Anterior cingulate cortex (tissue), 58 donors: ENCODE results near the gene CDNF.
A peak's percentile ranks its signal among the peaks of the same experiment; 100 is the strongest.
"Not testable (repeated sequence)": the region's sequence is repeated elsewhere in the genome, so short reads cannot be mapped to it uniquely, and the experiment has no call there.

Source experiments
- DNase-seq, 58 donors: peaks; one replicate each; lab custom pipeline; 2025; lab: John Stamatoyannopoulos, UW

The CDNF gene

GRCh38 chr10:14837757-14838581 lies at the start of gene CDNF, which contains the start of the genes HSPA14 and MSANTD7:
CDNF (minus strand) TSS chr10:14838037; CDS start chr10:14837946, 91 bp downstream.
HSPA14 (plus strand) TSS chr10:14838306; CDS start chr10:14838403, 97 bp downstream.
MSANTD7 (plus strand) TSS chr10:14838306; CDS start chr10:14842285, 3,979 bp downstream.
- DNase-seq = peak; percentile 86 to 100 (median 98)

GRCh38 chr10:14884082-14884481 lies 46.2 kb upstream of the CDNF start:
- DNase-seq = no peak

- no peak for DNase-seq
These were observed 42.4 kb upstream of the CDNF start for GRCh38 chr10:14880229-14880628.

GRCh38 chr10:14879928-14880193 lies 42.0 kb upstream of the CDNF start:
- DNase-seq = no peak

- peak in 16 of 58 donors; percentile 11 to 52 (median 33) for DNase-seq
These were observed 41.5 kb upstream of the CDNF start for GRCh38 chr10:14879124-14879927.

- peak; percentile 30 to 97 (median 92) for DNase-seq
These were observed 40.7 kb upstream of the CDNF start, which contains the start of gene SUV39H2 for GRCh38 chr10:14878266-14879123. SUV39H2 (plus strand) TSS chr10:14878866; CDS start chr10:14878889, 23 bp downstream.

- peak in 1 of 58 donors; percentile 3 for DNase-seq
These were observed 38.9 kb upstream of the CDNF start for GRCh38 chr10:14876764-14877163.

GRCh38 chr10:14875941-14876340 lies 38.1 kb upstream of the CDNF start:
- DNase-seq = no peak

GRCh38 chr10:14873090-14873760 lies 35.4 kb upstream of the CDNF start:
- DNase-seq = no peak

GRCh38 chr10:14864871-14865270 lies 27.0 kb upstream of the CDNF start:
- DNase-seq = not testable (repeated sequence)

GRCh38 chr10:14864466-14864865 lies 26.6 kb upstream of the CDNF start:
- DNase-seq = not testable (repeated sequence)

- DNase-seq = no peak
These were observed 23.0 kb upstream of the CDNF start for GRCh38 chr10:14860791-14861190.

GRCh38 chr10:14859775-14860174 lies 21.9 kb upstream of the CDNF start:
- no peak for DNase-seq

- DNase-seq = no peak
These were observed 21.2 kb upstream of the CDNF start for GRCh38 chr10:14859043-14859442.

- DNase-seq = no peak
These were observed 20.6 kb upstream of the CDNF start for GRCh38 chr10:14858338-14858960.

GRCh38 chr10:14855453-14855852 lies 17.6 kb upstream of the CDNF start:
- DNase-seq = no peak

GRCh38 chr10:14852236-14852635 lies 14.4 kb upstream of the CDNF start:
- DNase-seq = no peak

GRCh38 chr10:14844948-14845347 lies 7.1 kb upstream of the CDNF start:
- peak in 1 of 58 donors; percentile 3 for DNase-seq

GRCh38 chr10:14843327-14843988 lies 5.6 kb upstream of the CDNF start:
- DNase-seq = no peak
